Globus pallidus (tissue), 1 donor: ENCODE data around the gene FARS2.
"Not testable (repeated sequence)": the region's sequence is repeated elsewhere in the genome, so short reads cannot be mapped to it uniquely, and the experiment has no call there.

ENCODE experiments used
- DNase-seq: peaks from one replicate; pipeline ENCODE4 v3.0.0-alpha.2; 2015; ENCODE audit warnings: low spot score

Gene FARS2

DNA sequence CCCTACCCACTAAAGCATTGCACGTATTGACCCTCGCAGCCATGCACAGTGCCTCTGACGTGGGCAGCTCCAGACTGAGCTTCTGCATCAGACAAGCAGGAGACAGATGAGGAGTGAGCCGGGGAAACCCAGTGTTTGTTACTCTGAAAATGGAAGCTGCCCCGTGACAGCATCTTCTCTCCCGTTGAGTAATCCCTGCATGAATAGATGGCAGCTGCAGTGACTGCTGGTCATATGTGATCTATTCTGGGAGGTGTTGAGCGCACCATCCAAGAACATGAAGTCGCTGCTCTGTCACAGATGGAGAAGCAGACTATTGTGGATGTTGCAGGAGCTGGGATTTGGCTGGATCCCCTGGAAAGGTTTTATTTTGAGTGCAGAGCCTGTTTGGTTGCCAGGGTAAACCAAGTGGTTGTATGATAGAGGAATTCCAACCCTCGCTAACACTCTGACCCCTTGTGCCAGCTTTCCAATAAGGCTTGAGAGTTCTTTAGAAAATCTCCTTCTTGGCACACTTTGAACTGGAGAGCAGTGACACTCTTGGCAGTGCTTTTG lies 503.2 kb downstream of the FARS2 start:
- peak; percentile 35 for DNase-seq

DNA sequence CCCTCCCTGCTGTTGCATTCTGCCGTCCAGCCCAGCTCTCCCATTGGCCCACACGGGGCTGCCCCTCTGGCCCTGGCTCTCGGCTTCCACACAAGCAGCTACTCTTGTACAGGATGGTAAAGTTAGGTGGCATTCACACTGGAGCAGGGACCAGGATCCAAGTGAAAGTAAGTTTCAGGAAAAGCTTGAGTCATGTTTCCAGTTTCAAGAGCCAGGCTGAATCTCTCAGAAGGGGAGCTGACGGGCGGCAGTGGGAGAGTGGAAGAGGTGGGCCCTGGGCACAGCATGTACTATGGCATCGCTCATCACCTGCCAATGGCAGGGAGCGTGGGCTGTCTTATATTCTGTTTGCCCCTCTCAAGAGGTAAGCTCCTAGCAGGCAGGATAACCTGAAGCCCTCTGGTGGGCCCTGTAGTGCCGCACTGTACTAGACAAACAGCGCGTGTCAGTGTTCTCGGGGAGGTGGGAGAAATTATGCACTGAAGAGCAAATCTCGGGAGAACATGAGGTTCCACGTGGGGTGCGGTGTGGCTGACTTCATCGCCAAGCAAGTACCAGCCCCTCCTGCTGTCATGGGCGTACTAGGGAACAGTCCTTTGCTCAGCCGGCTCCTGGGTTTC lies 503.9 kb downstream of the FARS2 start:
- no peak for DNase-seq

DNA sequence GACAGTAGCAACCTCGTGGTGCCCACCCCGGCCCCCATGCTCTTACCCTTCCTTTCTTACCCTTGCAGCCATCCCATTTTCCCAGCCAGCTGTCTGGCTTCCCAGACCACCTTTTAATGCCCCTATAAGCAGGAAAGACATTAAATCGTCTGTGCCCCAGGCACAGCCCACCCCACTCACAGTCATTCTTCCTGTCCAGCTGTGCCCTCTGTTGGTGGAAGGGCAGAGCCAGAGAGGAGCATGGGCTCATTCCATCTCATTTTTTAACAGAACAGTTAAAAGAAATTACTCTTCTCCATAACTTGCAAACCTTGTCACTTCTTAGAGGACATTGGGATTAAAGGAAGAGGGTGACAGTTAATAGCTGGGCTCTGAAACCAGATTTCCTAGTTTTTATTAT lies 504.9 kb downstream of the FARS2 start:
- no peak for DNase-seq

DNA sequence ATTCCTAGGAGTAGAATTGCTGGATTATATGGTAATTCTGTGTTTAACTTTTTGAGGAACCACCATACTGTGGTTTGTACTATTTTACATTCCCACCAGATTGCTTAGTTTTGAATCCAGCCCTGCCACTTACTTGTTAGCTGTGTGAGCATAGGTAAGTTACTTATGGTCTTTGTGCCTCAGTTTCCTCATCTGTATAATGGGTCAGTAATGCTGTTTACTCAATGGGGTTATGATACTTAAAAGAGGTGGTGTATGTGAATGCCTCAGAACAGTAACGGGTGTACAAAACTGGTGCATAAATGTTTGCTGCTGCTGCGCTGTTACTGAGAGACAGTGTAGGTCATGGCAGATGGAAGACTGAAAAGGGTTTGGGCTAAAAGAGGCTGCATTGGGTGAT lies 506.2 kb downstream of the FARS2 start:
- no peak for DNase-seq

DNA sequence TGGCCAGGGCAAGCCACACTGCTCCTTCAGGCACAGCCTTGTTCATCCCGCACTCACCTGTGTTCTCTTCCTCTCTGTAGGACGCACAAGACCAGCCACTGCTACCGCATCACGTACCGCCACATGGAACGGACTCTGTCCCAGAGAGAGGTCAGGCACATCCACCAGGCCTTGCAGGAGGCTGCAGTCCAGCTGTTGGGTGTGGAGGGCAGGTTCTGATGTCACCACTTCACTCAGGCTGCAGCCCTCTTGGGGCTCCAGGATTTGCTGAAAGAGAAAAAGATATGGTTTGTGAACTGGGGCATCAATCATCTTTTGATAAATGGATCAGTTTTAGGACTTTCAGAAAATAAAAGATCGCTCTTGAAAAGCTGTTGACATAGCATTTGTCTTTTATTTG lies 509.9 kb downstream of the FARS2 start:
- DNase-seq, result no peak

DNA sequence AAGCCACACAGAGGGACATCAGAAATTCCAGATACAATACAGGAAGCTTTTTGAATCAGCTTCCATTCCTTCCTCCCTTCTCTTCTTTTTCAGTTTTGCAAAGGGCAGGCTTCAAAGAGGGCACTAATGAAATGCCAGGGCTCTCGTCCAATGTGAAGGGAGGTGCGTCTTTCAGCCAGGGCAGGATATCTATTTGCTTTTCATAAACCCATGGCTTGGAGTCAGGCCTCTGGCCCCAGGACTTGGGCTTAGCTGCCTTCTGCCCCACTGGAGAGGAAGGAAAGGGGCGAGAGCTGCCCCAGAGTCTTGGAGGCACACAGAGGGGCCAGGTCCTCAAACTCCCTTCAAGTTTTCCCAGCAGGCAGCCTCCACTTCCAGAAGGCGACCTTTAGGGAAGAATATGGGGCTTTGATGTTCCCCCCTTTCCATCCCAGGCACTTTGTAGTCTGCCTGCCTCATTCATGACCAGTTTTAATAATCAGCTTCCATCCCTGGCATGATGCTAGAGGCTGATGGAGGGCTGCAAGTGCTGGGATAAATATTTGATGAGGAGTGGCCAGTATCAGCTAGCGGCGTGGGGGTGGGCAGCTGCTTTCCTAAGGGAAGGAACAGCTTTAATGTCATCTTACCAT lies 510.6 kb downstream of the FARS2 start:
- DNase-seq, result no peak

DNA sequence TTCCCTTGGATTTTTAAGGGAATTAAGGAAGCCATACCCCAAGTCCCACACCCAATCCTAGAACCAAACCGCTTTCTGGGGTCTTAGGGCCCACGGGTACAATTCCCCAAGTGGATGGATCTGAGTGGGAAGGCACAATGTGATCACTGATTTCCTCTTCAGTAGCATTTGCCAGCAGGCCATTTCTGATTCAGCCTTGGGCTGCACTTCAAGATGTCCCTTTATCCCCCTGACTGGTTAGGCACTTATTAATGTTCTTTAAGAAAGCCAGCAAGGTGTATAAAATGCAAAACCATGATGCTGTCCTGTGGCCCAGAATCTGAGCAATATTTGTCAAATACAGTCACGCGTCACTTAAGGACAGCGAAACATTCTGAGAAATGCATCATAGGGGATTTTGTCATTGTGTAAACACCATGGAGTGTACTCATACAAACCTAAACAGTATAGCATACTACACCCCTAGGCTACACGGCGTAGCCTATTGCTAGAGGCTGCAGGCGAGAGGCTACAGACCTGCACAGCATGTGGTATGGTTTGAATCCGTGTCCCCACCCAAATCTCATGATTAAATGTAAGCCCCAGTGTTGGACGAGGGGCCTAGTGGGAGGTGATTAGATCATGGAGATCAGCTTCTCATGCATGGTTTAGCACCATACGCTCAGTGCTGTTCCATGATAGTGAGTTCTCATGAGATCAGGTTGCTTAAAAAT lies 511.3 kb downstream of the FARS2 start:
- DNase-seq, result no peak

DNA sequence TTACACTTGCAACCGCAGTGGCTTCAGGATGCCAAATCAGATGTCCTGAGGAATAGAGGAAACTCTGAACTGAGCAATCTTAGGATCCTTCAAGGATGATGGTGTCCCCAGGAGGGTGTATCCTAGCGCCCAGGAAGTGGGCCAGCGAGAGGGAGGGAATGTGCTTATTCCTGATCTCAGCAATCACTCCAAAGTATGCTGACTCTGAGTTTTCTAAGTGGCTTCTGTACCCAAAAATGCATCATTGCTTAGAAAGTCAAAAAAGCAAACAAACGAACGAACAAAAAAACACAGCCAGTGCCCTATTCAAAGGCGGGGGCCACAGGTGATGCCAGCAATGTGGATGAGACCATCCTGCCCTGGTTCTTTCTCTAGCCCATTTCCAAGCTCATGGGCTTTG lies 514.8 kb downstream of the FARS2 start:
- no peak for DNase-seq

DNA sequence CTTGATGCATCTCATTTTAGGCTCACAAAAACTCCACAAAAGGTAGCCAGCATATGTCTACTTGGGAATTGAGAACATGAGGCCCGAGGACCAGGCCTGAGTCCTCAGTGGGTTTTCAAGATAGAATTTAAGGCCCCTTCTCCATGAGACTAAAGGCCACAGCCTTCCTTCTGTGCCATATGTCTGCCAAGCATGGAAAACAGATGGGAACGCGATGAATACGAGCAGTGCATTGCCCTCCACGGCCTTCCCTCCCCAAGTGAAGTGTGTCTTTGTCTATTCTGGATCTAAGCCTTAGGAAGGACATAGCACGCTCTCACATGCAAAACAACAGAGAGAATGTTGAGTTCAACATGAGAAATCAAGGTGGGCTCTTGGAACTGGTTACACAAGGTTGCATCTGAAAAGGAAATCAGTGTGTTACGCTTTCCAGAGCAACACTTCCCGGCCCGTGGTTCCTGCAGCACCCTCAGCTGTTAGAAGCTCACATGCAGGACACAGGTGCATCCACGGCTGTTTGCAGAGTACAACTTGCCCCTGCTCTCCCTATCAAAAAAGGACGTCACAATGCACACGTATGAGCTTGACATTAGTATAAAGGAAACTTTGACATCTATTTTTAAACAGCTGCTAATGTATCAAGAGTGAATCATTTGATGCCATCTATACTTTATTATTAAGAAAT lies 515.5 kb downstream of the FARS2 start:
- no peak for DNase-seq

DNA sequence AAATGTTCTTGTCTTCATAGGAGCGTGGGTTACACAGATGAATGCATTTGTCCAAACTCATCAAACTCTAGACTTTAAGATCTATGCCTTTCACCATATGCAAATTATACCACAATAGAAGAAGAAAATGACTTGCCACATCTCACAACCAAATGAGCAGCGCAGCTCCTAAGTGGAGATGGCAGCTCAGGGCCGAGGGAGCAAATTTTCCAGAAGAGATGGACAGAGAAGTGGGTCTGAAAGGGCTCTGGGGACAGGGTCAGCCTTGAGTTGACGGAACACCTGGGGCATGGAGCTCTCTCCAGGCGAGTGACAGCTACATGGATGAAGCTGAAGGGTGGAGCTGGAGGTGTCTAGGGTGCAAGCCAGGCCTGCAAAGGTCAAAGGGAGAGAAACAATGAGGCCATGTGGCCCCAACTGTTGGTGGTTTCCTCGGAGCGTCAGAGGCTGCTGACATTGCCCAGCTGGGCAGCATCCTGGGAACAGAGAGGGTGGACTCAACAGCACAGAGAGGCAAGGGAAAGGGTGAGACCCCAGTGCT lies 517.1 kb downstream of the FARS2 start:
- DNase-seq, result no peak

DNA sequence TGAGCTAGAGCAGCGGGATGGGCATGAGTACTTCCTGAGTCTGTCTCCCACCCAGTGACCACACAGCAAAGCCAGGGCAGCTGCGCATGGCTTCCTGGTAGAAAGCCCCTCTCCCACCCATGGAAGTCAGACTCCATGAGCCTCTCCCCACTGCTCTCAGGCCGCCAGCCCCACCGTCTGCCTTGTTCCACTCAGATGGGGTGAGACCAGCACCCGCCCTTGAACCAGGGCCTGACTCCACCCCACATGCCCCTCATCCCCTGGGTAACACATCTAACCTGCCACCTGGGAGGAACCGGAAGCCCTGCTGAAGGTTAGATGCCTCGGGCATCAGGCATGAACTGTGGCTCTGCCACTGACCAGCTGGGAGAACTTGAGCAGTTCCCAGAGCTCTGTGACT lies 517.6 kb downstream of the FARS2 start:
- no peak for DNase-seq

DNA sequence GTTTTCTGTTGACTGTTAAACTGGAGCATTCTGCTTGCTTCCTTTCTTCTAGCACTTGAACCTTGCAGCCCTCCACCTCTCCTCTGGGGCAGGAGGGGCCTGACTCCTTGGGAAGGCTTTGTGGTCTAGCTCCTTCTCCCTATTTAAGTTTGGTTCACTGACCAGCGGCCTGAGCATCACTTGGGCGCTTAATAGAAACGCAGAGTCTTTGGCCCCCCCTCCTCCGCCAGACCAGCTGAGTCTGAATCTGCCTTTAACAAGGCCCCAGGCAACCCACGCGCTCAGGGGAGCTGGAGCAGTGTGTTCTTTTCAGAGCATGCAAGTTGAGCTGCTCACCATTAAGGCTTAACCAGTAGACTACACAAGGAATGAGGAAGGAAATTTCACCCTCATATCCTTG lies 519.7 kb downstream of the FARS2 start:
- DNase-seq, result no peak

DNA sequence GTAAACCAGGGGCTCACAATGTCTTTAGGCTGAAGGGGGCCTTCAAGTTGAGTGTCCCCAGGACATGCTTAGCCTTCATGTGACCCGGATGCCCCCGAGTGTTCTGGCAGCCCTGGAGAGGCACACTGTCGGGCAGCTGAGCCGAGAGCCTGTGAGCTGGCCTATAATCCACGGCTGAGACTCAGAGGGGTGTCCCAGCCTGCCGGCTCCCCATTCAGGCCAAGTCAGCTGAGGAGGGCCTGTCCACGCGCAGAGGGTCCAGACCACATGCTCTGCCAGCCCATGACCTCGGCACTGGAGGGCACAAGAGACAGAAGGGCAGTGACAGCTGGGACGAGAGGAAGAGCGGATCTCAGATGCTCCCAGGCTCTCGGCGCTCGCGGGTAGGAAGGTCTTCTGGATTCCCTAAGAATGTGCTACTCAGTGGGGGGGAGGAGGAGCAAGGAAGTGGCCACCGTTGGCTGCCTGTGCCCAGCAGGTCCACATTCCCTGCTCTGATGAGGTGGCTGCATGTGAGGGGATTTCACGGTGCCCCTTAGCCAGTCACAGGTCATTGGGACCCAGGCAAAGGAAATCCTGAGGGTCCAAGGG lies 520.7 kb downstream of the FARS2 start:
- no peak for DNase-seq

DNA sequence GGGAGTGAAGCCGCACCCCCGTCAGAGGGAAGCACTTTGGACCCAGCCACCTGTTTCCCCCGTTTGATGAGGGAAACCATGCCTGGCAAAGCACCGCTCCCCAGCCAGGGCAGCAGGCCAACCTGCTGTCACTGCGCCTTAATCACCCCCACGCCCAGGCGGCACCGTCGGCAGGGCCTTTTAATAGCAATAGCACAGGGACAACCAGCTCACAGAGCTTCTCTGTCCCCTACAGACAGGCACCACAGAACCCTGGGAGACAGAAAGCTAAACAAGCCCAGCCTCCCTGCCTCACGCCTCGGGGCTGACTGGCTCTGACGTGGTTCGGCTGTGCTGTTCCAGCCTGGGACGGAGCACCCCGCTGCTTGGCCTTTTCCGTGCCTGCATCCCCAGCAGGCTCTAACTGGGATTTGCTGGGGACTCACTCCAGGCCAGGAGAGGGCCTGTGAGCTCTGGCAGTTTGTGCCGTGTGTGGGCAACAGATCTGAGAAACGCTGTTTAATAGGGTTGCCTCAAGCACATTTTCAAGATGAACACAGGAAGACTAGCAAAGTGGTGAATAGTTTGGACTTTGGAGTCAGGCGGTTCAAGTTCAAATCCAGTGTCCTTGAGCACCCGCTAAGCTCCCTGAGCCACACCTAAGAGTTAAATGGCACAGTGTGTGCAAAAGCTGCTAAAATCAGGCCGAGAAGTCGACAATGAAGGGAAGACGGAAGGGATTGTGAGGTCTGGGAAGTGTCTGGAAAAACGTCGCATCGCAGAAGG lies 521.7 kb downstream of the FARS2 start:
- DNase-seq, result no peak

DNA sequence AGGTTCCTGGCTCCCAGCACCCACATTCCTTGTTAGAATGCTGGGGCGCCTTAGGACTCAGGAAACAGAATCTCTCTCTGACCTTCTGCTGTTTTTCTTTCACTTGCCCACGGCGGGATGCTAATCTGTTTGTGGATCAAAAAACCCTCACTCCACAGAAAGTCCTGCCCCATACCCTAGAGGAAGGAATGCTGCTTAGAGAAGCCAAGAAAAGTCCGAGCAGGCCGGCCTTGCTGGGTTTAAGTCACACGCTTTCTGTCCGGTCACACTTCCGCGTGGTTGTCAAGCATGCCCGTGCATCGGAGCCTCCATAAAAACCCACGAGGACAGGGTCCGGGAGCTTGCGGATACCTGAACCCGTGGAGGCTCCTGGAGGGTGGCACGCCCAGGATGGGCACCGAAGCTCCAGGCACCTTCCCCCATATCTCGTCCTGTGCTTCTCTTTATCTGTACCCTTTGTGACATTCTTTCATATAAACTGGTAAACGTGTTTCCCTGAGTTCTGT lies 522.3 kb downstream of the FARS2 start:
- DNase-seq, result no peak

DNA sequence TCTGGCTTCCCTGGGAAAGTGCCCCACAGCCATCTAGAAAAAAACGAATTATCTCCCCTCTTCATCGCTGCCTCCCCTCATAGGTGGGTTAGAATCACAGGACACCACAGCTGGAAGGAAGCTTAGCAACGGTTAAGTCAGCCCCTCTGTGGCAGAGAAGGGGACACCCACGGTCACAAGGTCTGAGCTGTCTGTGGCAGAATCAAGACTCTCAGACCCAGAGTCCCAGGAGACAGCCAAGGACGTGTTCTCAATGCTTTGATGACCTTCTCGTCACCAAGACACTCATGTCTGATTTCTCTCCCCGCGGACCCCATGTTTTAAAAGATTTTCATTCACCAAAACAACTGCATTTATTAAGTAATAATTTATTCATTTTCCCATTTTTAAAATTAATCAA lies 523.9 kb downstream of the FARS2 start:
- no peak for DNase-seq

DNA sequence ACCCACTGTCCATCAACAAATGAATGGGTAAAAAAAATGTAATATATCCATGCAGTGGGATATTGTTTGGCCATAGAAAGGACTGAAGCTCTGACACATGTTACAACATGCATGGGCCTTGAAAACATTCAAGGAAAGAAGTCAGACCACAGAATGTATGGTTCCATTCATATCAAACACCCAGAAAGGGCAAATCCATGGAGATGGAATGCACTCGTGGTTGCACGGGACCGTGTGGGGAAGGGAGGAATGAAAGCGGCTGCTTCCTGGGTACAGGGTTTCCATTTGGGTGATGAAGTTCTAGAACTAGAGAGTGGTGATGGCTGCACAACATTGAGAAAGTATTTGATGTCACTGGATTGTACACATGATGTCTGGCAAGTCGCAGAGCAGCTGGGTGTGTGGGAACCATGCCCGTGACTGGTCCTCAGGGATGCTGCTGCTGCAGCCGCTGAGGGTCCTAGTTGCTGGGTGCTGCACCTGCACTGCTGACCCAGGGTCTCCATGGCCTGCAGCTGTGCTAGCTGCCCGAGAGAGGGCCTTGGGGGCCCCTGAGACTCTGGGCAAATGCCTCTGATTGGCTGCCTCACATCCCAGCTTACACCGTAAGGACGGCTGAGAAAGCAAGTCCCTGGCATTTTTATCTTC lies 525.1 kb downstream of the FARS2 start:
- DNase-seq, result no peak

DNA sequence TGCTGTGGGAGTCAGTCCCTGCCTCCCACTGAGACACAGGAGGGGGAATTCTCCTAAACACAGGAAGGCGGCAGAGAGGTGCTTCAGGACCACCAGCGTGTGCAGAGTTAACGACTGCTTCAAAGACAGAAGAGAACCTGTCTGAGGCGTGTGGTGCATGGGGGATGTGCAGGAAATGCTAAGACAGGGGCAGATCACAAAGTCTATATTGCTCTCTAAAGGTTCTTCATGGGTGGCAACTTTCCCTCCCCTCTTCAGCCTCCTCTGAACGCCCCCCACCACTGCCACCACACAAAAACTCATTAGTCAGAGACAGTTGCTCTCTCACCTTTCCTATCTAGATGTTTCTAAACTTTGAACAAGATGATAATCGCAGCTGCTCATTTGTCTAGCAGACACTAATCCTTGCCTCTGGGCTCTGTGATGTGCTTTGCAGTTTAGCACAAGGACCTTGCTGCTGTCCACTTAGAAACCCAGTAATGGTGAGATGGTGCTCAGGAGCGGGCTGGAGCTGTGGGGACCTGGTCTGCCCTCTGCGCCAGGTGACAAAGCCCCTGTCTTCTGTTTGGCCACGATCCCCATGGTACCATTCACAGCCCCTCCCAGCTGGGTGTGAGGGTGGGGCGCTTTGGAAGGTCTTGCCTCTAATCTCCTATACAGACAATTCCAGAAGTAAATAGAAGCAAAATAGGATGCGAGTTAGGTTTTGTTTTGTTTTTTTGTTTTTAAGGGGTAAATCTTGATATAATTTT lies 525.8 kb downstream of the FARS2 start:
- no peak for DNase-seq

DNA sequence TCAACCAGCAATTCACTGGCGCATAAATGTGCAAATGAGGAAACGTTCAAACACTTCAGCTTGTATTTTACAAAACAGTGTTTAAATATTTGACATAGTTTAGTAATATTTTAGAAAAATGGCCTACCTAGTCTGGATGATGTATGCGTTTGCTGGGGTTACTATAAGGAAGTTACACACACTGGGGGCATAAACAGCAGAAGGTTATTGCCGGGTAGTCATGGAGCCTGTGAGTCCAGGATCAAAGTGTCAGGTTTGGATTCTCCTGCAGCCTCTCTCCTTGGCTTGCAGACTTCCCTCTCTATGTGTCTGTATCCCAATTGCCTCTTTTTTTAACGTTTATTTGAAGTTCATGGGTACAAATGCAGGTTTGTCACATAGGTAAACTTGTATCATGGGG lies 528.1 kb downstream of the FARS2 start:
- DNase-seq, result not testable (repeated sequence)

DNA sequence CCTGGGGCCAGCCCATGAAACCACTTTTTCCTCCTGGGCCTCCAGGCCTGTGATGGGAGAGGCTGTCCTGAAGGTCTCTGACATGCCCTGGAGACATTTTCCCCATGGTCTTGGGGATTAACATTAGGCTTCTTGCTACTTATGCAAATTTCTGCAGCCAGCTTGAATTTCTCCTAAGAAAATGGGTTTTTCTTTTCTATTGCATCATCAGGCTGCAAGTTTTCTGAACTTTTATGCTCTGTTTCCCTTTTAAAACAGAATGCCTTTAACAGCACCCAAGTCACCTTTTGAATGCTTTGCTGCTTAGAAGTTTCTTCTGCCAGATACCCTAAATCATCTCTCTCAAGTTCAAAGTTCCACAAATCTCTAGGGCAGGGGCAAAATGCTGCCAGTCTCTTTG lies 535.2 kb downstream of the FARS2 start:
- DNase-seq, result not testable (repeated sequence)
